GM12874 (cell line): ENCODE measurements around the gene TIGD3.

Experiments
- CTCF ChIP-seq: IDR thresholded peaks from 2 replicates; pipeline ENCODE4 v1.5.1; 2011; ENCODE audit warnings: low read depth, mild to moderate bottlenecking, control low read depth, low read length, moderate library complexity; ENCODE audit not compliant: insufficient read depth

TIGD3 gene

GRCh38 chr11:65351511-65351910, 3.0 kb upstream of the TIGD3 start:
- no peak for TF ChIP-seq CTCF

GRCh38 chr11:65352783-65353182, 1.8 kb upstream of the TIGD3 start:
- no peak for TF ChIP-seq CTCF

- TF ChIP-seq CTCF = no peak
Observed at GRCh38 chr11:65353376-65353775, 1.2 kb upstream of the TIGD3 start.

- no peak for TF ChIP-seq CTCF
Observed at GRCh38 chr11:65353900-65354264, 669 bp upstream of the TIGD3 start.

GRCh38 chr11:65355013-65355775, 643 bp downstream of the TIGD3 start:
- TF ChIP-seq CTCF = no peak

- no peak for TF ChIP-seq CTCF
Observed at GRCh38 chr11:65355776-65356393, 1.3 kb downstream of the TIGD3 start.

- TF ChIP-seq CTCF = no peak
Observed at GRCh38 chr11:65356394-65356972, 1.9 kb downstream of the TIGD3 start.
